Left renal pelvis (tissue), 4 donors: ENCODE data around the gene KCTD15. TPM values are rescaled to one million over a fixed set of nuclear protein-coding genes. Genes with fewer than 3 reads are reported as not detected.

Experiments
- DNase-seq, 4 donors: peaks; one replicate each; pipeline ENCODE4 v3.0.0-alpha.2; 2013; ENCODE audit warnings: low read depth in 4 of 4, low spot score in 3 of 4
- polyA plus RNA-seq, 4 donors: library from polyadenylated mRNA; unstranded; fragments of 120-200 nt; gene quantifications; one replicate each; pipeline ENCODE4 v1.2.1, GENCODE V29; 2013; ENCODE audit not compliant: insufficient read length in 4 of 4

Gene KCTD15
- polyA plus RNA-seq, 4 donors, result 42.1 to 74.7 (median 48.9) TPM

- DNase-seq, result peak in 2 of 4 donors; percentile 78 to 80
Measured at GRCh38 chr19:33795370-33796163, 1.1 kb upstream of the KCTD15 start.

GRCh38 chr19:33797802-33798671 is 1.4 kb downstream of the KCTD15 start:
- DNase-seq, result no peak

- DNase-seq, result no peak
Measured at GRCh38 chr19:33798681-33799111, 2.0 kb downstream of the KCTD15 start.

- DNase-seq, result no peak
Measured at GRCh38 chr19:33799476-33799875, 2.8 kb downstream of the KCTD15 start.

- DNase-seq, result no peak
Measured at GRCh38 chr19:33800012-33800680, 3.5 kb downstream of the KCTD15 start.

GRCh38 chr19:33801411-33801810 is 4.7 kb downstream of the KCTD15 start:
- no peak for DNase-seq

- DNase-seq, result no peak
Measured at GRCh38 chr19:33802001-33802400, 5.3 kb downstream of the KCTD15 start.

- DNase-seq, result no peak
Measured at GRCh38 chr19:33802801-33803200, 6.1 kb downstream of the KCTD15 start.

- DNase-seq, result no peak
Measured at GRCh38 chr19:33803383-33803782, 6.7 kb downstream of the KCTD15 start.

GRCh38 chr19:33804021-33804799 is 7.5 kb downstream of the KCTD15 start:
- no peak for DNase-seq

GRCh38 chr19:33805313-33805712 is 8.6 kb downstream of the KCTD15 start:
- no peak for DNase-seq

- no peak for DNase-seq
Measured at GRCh38 chr19:33805840-33806433, 9.3 kb downstream of the KCTD15 start.

- no peak for DNase-seq
Measured at GRCh38 chr19:33806434-33806881, 9.8 kb downstream of the KCTD15 start.

- DNase-seq, result no peak
Measured at GRCh38 chr19:33808399-33808798, 11.7 kb downstream of the KCTD15 start.

GRCh38 chr19:33809960-33810359 is 13.3 kb downstream of the KCTD15 start:
- no peak for DNase-seq

- no peak for DNase-seq
Measured at GRCh38 chr19:33810821-33811220, 14.2 kb downstream of the KCTD15 start.

- DNase-seq, result no peak
Measured at GRCh38 chr19:33811246-33811645, 14.6 kb downstream of the KCTD15 start.

- DNase-seq, result no peak
Measured at GRCh38 chr19:33811736-33812387, 15.2 kb downstream of the KCTD15 start.
